SK-N-SH (cell line): ENCODE data around the gene COL15A1. TPM values are rescaled to one million over a fixed set of nuclear protein-coding genes. Genes with fewer than 3 reads are reported as not detected.

Source experiments
- CTCF ChIA-PET: fragments of 300-600, 350-600 bp; formaldehyde crosslinking; extraction: SDS; loops from one replicate; lab custom pipeline; 2021; lab: Yijun Ruan, JAX
- POLR2A ChIA-PET: fragments of 350-600 bp; sonication (Branson Sonifier 250); formaldehyde crosslinking; extraction: SDS; loops from one replicate; lab custom pipeline; 2020; ENCODE audit warnings: antibody characterized with exemption, inconsistent platforms; lab: Yijun Ruan, JAX
- DNase-seq: peaks from one replicate; pipeline ENCODE4 v3.0.0; 2012
- H2AFZ ChIP-seq: fragments of 200-600 bp; sonication (generic); 2 replicates; pipeline ENCODE4 v1.8.1; 2016; ENCODE audit warnings: antibody characterized with exemption, mild to moderate bottlenecking, low read depth
- H3F3A ChIP-seq: fragments of 200-600 bp; sonication (generic); replicated peaks from 2 replicates; pipeline ENCODE3; 2016; ENCODE audit warnings: antibody characterized with exemption, mild to moderate bottlenecking; ENCODE audit not compliant: insufficient read depth
- H3K27ac ChIP-seq, 2 experiments: fragments of 200-500 bp in 1 of 2; fragments of 200-600 bp in 1 of 2; sonication (Bioruptor generic) in 1 of 2; sonication (generic), shearing (Covaris generic) in 1 of 2; 2 replicates each; pipeline versions ENCODE4 v1.5.1 to v1.6.1; 2014 to 2016; ENCODE audit warnings: low read depth in 2 of 2, inconsistent platforms in 1 of 2, low read length in 1 of 2, mild to moderate bottlenecking in 1 of 2, mixed read lengths in 1 of 2
- H3K27me3 ChIP-seq: fragments of 200-600 bp; sonication (generic), shearing (Covaris generic); 2 replicates; pipeline ENCODE4 v1.6.1; 2016; ENCODE audit warnings: mixed run types; ENCODE audit not compliant: insufficient read depth
- H3K36me3 ChIP-seq, 2 experiments: fragments of 200-500 bp in 1 of 2; fragments of 200-600 bp in 1 of 2; sonication (Bioruptor generic) in 1 of 2; sonication (generic) in 1 of 2; replicated peaks in 1 of 2; 2 replicates each; pipeline versions ENCODE3 to v1.5.1; 2014 to 2016; ENCODE audit warnings: low read length in 1 of 2, mild to moderate bottlenecking in 1 of 2; ENCODE audit not compliant: insufficient read depth in 2 of 2, control insufficient read depth in 1 of 2
- H3K4me1 ChIP-seq, 2 experiments: fragments of 200-500 bp in 1 of 2; fragments of 200-600 bp in 1 of 2; sonication (Bioruptor generic) in 1 of 2; sonication (generic), shearing (Covaris generic) in 1 of 2; 2 replicates each; pipeline versions ENCODE4 v1.5.1 to v1.6.1; 2014 to 2016; ENCODE audit warnings: low read depth in 1 of 2, low read length in 1 of 2, mixed run types in 1 of 2; ENCODE audit not compliant: insufficient read depth in 2 of 2, control insufficient read depth in 1 of 2
- H3K4me2 ChIP-seq: fragments of 200-600 bp; sonication (generic), shearing (Covaris generic); 2 replicates; pipeline ENCODE4 v1.6.1; 2017; ENCODE audit warnings: mixed run types
- H3K4me3 ChIP-seq, 2 experiments: fragments of 200-500 bp in 1 of 2; fragments of 200-600 bp in 1 of 2; sonication (Bioruptor generic) in 1 of 2; sonication (generic), shearing (Covaris generic) in 1 of 2; 2 replicates each; pipeline versions ENCODE4 v1.5.1 to v1.8.1; 2014 to 2016; ENCODE audit warnings: low read depth in 2 of 2, inconsistent platforms in 1 of 2, low read length in 1 of 2, mild to moderate bottlenecking in 1 of 2, mixed read lengths in 1 of 2, moderate library complexity in 1 of 2
- H3K79me2 ChIP-seq: fragments of 200-600 bp; sonication (generic); 2 replicates; pipeline ENCODE4 v1.8.1; 2017; ENCODE audit warnings: mild to moderate bottlenecking; ENCODE audit not compliant: insufficient read depth
- H3K9ac ChIP-seq: fragments of 200-600 bp; sonication (generic); 2 replicates; pipeline ENCODE4 v1.6.1; 2017; ENCODE audit warnings: mixed run types
- H3K9me2 ChIP-seq: fragments of 200-600 bp; sonication (generic); 2 replicates; pipeline ENCODE4 v1.6.1; 2017; ENCODE audit warnings: mixed run types
- H3K9me3 ChIP-seq: fragments of 200-600 bp; sonication (generic); 2 replicates; pipeline ENCODE4 v1.6.1; 2017; ENCODE audit warnings: mixed run types, mild to moderate bottlenecking, moderate library complexity
- H4K20me1 ChIP-seq: fragments of 200-600 bp; sonication (generic); 2 replicates; pipeline ENCODE4 v1.6.1; 2017; ENCODE audit warnings: mild to moderate bottlenecking, mixed run types; ENCODE audit not compliant: insufficient read depth
- ELF1 ChIP-seq: IDR thresholded peaks from 2 replicates; pipeline ENCODE4 v1.4.0; 2012
- EP300 ChIP-seq, 2 experiments: IDR thresholded peaks; 2 replicates each; pipeline versions ENCODE4 v1.4.0 to v1.6.1; 2012; ENCODE audit warnings: borderline replicate concordance in 1 of 2, low read depth in 1 of 2, low read length in 1 of 2
- EZH2phosphoT487 ChIP-seq: fragments of 200-600 bp; sonication (generic); IDR thresholded peaks from 2 replicates; pipeline ENCODE4 v1.6.1; 2017; ENCODE audit warnings: low read depth, mixed run types, mild to moderate bottlenecking, antibody characterized with exemption, moderate library complexity, borderline replicate concordance
- FOXM1 ChIP-seq: IDR thresholded peaks from 2 replicates; pipeline ENCODE4 v1.4.0; 2012; ENCODE audit warnings: low read depth, mild to moderate bottlenecking
- GABPA ChIP-seq: IDR thresholded peaks from 2 replicates; pipeline ENCODE4 v1.4.0; 2012; ENCODE audit warnings: low read depth, mild to moderate bottlenecking
- GATA2 ChIP-seq: sonication (generic); formaldehyde crosslinking; IDR thresholded peaks from 2 replicates; pipeline ENCODE4 v1.5.0; 2020; ENCODE audit warnings: mild to moderate bottlenecking, missing genetic modification reagents
- JUND ChIP-seq: IDR thresholded peaks from 2 replicates; pipeline ENCODE4 v1.4.0; 2012
- MEF2A ChIP-seq: IDR thresholded peaks from 2 replicates; pipeline ENCODE4 v1.4.0; 2012; ENCODE audit warnings: low read depth, borderline replicate concordance
- MXI1 ChIP-seq: IDR thresholded peaks from 2 replicates; pipeline ENCODE4 v1.6.1; 2012; ENCODE audit warnings: mild to moderate bottlenecking, low read depth, low read length, improper control_type of control experiment
- NRF1 ChIP-seq: IDR thresholded peaks from 2 replicates; pipeline ENCODE4 v1.6.1; 2012; ENCODE audit warnings: low read depth, mild to moderate bottlenecking, low read length
- POLR2AphosphoS5 ChIP-seq: IDR thresholded peaks from 2 replicates; pipeline ENCODE4 v1.6.1; 2012; ENCODE audit warnings: low read depth, low read length
- RCOR1 ChIP-seq: fragments of 150-350 bp; IDR thresholded peaks from 2 replicates; pipeline ENCODE4 v1.6.1; 2017; ENCODE audit warnings: antibody characterized with exemption, low read length
- RFX5 ChIP-seq: IDR thresholded peaks from 2 replicates; pipeline ENCODE4 v1.6.1; 2012; ENCODE audit warnings: mild to moderate bottlenecking, improper control_type of control experiment, low read length
- RXRA ChIP-seq: IDR thresholded peaks from 2 replicates; pipeline ENCODE4 v1.4.0; 2012; ENCODE audit warnings: low read depth, mild to moderate bottlenecking, borderline replicate concordance
- SIN3A ChIP-seq: IDR thresholded peaks from 2 replicates; pipeline ENCODE4 v1.6.1; 2012; ENCODE audit warnings: low read depth, mild to moderate bottlenecking, low read length, moderate library complexity, borderline replicate concordance
- TAF1 ChIP-seq: IDR thresholded peaks from 2 replicates; pipeline ENCODE4 v1.6.1; 2012; ENCODE audit warnings: low read depth, mild to moderate bottlenecking, low read length, moderate library complexity, borderline replicate concordance
- TCF12 ChIP-seq: IDR thresholded peaks from 2 replicates; pipeline ENCODE4 v1.4.0; 2012
- TEAD4 ChIP-seq: IDR thresholded peaks from 2 replicates; pipeline ENCODE4 v1.4.0; 2012; ENCODE audit warnings: mild to moderate bottlenecking, borderline replicate concordance; ENCODE audit not compliant: insufficient read depth
- WGBS: methylation state at CpG from one replicate; pipeline ENCODE4 v1.1.6; 2017; ENCODE audit warnings: low lambda C conversion rate; 5-methylcytosine and 5-hydroxymethylcytosine counted together
- polyA plus RNA-seq, 3 experiments: library from polyadenylated mRNA; depleted of rRNA; stranded (reverse); fragments of >200 nt; gene quantifications; 2 replicates each; pipeline ENCODE4 v1.2.3, GENCODE V29; 2012
- TF ChIP-seq, protein P1 (sequence below): IDR thresholded peaks from 2 replicates; pipeline ENCODE4; 2012
- TF ChIP-seq, protein P2 (sequence below): IDR thresholded peaks from 2 replicates; pipeline ENCODE4 v1.6.1; 2012; ENCODE audit warnings: mild to moderate bottlenecking, low read depth, low read length, moderate library complexity
- TF ChIP-seq, protein P3 (sequence below): IDR thresholded peaks from 2 replicates; pipeline ENCODE4 v1.4.0; 2012; ENCODE audit warnings: low read depth, borderline replicate concordance
- TF ChIP-seq, protein P4 (sequence below): fragments of 150-350 bp; IDR thresholded peaks from 2 replicates; pipeline ENCODE4 v1.6.1; 2017; ENCODE audit warnings: antibody characterized with exemption, low read length, low read depth, borderline replicate concordance

The COL15A1 gene
- polyA plus RNA-seq, 1 of the 3 experiments (the other 2 are of a cell fraction), result 0.84 TPM

DNA sequence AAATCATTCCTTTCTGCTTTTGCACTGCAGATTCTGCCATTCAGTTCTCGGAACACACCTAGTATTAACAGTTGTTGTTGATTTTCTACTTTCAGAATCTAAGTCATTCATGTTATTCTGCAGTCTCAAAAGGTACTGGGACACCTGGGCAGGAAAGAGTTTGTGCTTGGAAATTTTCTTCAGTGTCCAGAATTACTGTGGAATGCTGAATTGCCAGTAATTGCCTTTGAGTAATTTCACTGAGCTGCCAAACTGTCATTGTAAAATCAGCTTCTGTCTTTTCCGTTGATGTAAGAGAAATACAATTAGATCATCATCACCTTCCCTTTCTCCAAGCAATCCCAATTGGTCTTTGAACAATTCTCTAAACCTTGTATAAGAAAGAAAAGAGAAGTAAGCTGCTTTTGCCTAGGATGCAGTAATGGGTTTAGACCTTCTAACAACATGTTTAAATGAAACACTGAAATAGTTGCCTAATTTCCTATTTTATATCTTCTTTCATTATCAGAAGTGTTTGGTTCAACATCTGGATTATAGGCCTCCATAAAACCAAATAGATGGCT, 85.5 kb downstream of the COL15A1 start:
- POLR2A ChIA-PET, result no interaction called here
- Histone ChIP-seq H3K9ac (no peak overlapping the region), H3K9me2 (no peaks in the 10 kb centered on the region), H3K4me3 (no peak overlapping the region), H3K79me2 (no peaks in the 10 kb centered on the region), H4K20me1 (no peaks in the 10 kb centered on the region), H3K9me3 (no peaks in the 10 kb centered on the region), H3K4me2 (0 out of 2 replicates have a peak overlapping the region, but pooled peaks have one; percentile 4), H3K27me3 (no peaks in the 10 kb centered on the region), H3F3A (peaks cover 6% of the 10 kb centered on the region), H2AFZ (no peak overlapping the region), H3K27ac (peak overlapping the region in 1 of 2 experiments; percentile 66; a peak in 2 of 4 replicates), H3K4me1 (0 out of 4 replicates have a peak, but pooled peaks cover 0 to 10% of the 10 kb centered on the region in 2 experiments), H3K36me3 (no peaks in the 10 kb centered on the region)
- TF ChIP-seq, protein P1, sequence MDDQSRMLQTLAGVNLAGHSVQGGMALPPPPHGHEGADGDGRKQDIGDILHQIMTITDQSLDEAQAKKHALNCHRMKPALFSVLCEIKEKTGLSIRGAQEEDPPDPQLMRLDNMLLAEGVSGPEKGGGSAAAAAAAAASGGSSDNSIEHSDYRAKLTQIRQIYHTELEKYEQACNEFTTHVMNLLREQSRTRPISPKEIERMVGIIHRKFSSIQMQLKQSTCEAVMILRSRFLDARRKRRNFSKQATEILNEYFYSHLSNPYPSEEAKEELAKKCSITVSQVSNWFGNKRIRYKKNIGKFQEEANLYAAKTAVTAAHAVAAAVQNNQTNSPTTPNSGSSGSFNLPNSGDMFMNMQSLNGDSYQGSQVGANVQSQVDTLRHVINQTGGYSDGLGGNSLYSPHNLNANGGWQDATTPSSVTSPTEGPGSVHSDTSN, result 0 out of 2 replicates have a peak, but pooled peaks have one; percentile 8
- no peak for TF ChIP-seq GATA2 (CRISPR knock-in tag)
- TF ChIP-seq TCF12, result no peak
- CTCF ChIA-PET, result no interaction called here
- DNase-seq, result no peak
- 69% methylated on average over 2 of the region's 2 CpGs for WGBS

GRCh38 chr9:99030092-99030511, 86.4 kb downstream of the COL15A1 start:
- Histone ChIP-seq H3K9ac (peak overlapping the region; percentile 13; the same call in 1 of the 2 replicates), H3F3A (peaks cover 6% of the 10 kb centered on the region), H3K36me3 (no peaks in the 10 kb centered on the region), H3K4me3 (no peak overlapping the region), H3K9me2 (no peaks in the 10 kb centered on the region), H3K9me3 (no peaks in the 10 kb centered on the region), H3K4me2 (0 out of 2 replicates have a peak overlapping the region, but pooled peaks have one; percentile 4), H3K4me1 (0 out of 4 replicates have a peak, but pooled peaks cover 0 to 10% of the 10 kb centered on the region in 2 experiments), H3K27ac (peak overlapping the region in 1 of 2 experiments; percentile 66; a peak in 3 of 4 replicates), H4K20me1 (no peaks in the 10 kb centered on the region), H3K79me2 (no peaks in the 10 kb centered on the region), H3K27me3 (no peaks in the 10 kb centered on the region), H2AFZ (peak overlapping the region; percentile 40; the same call in 1 of the 2 replicates)
- ChIA-PET POLR2A (no interaction called here), CTCF (no interaction called here)
- WGBS, result 16% methylated on average over 3 of the region's 3 CpGs
- DNase-seq, result no peak
- TF ChIP-seq EZH2phosphoT487, result no peak
- TF ChIP-seq RFX5, result no peak
- TF ChIP-seq, protein P2, sequence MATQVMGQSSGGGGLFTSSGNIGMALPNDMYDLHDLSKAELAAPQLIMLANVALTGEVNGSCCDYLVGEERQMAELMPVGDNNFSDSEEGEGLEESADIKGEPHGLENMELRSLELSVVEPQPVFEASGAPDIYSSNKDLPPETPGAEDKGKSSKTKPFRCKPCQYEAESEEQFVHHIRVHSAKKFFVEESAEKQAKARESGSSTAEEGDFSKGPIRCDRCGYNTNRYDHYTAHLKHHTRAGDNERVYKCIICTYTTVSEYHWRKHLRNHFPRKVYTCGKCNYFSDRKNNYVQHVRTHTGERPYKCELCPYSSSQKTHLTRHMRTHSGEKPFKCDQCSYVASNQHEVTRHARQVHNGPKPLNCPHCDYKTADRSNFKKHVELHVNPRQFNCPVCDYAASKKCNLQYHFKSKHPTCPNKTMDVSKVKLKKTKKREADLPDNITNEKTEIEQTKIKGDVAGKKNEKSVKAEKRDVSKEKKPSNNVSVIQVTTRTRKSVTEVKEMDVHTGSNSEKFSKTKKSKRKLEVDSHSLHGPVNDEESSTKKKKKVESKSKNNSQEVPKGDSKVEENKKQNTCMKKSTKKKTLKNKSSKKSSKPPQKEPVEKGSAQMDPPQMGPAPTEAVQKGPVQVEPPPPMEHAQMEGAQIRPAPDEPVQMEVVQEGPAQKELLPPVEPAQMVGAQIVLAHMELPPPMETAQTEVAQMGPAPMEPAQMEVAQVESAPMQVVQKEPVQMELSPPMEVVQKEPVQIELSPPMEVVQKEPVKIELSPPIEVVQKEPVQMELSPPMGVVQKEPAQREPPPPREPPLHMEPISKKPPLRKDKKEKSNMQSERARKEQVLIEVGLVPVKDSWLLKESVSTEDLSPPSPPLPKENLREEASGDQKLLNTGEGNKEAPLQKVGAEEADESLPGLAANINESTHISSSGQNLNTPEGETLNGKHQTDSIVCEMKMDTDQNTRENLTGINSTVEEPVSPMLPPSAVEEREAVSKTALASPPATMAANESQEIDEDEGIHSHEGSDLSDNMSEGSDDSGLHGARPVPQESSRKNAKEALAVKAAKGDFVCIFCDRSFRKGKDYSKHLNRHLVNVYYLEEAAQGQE, result no peak
- TF ChIP-seq RCOR1, result no peak
- no peak for TF ChIP-seq RXRA
- peak; percentile 62; the same call in 1 of the 2 replicates for TF ChIP-seq JUND
- TF ChIP-seq MEF2A, result no peak; the same call in 1 of the 2 replicates
- 0 out of 2 replicates have a peak, but pooled peaks have one; percentile 31 for TF ChIP-seq FOXM1
- TF ChIP-seq, protein P3, sequence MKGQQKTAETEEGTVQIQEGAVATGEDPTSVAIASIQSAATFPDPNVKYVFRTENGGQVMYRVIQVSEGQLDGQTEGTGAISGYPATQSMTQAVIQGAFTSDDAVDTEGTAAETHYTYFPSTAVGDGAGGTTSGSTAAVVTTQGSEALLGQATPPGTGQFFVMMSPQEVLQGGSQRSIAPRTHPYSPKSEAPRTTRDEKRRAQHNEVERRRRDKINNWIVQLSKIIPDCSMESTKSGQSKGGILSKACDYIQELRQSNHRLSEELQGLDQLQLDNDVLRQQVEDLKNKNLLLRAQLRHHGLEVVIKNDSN, result no peak
- peak; percentile 79 for TF ChIP-seq TCF12
- TF ChIP-seq ELF1, result no peak
- peak; percentile 69 for TF ChIP-seq TEAD4
- no peak for TF ChIP-seq SIN3A
- no peak for TF ChIP-seq TAF1
- TF ChIP-seq, protein P4, sequence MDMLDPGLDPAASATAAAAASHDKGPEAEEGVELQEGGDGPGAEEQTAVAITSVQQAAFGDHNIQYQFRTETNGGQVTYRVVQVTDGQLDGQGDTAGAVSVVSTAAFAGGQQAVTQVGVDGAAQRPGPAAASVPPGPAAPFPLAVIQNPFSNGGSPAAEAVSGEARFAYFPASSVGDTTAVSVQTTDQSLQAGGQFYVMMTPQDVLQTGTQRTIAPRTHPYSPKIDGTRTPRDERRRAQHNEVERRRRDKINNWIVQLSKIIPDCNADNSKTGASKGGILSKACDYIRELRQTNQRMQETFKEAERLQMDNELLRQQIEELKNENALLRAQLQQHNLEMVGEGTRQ, result no peak
- TF ChIP-seq POLR2AphosphoS5, result peak; percentile 43; the same call in 1 of the 2 replicates
- no peak for TF ChIP-seq MXI1
- no peak for TF ChIP-seq NRF1
- no peak for TF ChIP-seq GABPA
- peak in 1 of 2 experiments; percentile 92; a peak in 2 of 4 replicates for TF ChIP-seq EP300 (IDR thresholded peaks at IDR 0.05; ENCODE audit: borderline replicate concordance in 1 of 2, low read depth in 1 of 2, low read length in 1 of 2)
